CD4-positive, alpha-beta T cell treated with Interleukin-2 at 100 ng/mL for 4 hours (primary cell): Measurements from ENCODE around the gene TCF7L1.
"Not testable (repeated sequence)": the region's sequence is repeated elsewhere in the genome, so short reads cannot be mapped to it uniquely, and the experiment has no call there.

ENCODE experiments used
- DNase-seq: peaks from one replicate; pipeline ENCODE4 v3.0.0-alpha.2; 2020; ENCODE audit warnings: low spot score

The TCF7L1 gene

DNA sequence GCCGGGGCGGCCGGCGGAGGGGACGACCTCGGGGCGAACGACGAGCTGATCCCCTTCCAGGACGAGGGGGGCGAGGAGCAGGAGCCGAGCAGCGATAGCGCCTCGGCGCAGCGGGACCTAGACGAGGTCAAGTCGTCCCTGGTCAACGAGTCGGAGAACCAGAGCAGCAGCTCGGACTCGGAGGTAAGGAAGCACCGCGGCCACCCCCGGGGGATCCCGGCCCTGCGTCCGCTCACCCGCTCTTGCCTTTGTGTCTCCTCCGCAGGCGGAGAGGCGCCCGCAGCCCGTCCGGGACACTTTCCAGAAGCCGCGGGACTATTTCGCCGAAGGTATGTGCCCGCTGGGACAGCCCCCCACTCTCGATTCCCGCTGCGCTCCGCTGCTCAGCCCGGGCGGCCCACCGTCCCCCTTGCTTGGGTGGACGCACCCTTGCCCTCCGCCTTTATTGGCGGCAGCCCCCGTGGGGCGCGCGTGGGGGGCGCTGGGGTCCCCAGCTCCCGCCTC lies 611 bp downstream of the TCF7L1 start:
- no peak for DNase-seq

DNA sequence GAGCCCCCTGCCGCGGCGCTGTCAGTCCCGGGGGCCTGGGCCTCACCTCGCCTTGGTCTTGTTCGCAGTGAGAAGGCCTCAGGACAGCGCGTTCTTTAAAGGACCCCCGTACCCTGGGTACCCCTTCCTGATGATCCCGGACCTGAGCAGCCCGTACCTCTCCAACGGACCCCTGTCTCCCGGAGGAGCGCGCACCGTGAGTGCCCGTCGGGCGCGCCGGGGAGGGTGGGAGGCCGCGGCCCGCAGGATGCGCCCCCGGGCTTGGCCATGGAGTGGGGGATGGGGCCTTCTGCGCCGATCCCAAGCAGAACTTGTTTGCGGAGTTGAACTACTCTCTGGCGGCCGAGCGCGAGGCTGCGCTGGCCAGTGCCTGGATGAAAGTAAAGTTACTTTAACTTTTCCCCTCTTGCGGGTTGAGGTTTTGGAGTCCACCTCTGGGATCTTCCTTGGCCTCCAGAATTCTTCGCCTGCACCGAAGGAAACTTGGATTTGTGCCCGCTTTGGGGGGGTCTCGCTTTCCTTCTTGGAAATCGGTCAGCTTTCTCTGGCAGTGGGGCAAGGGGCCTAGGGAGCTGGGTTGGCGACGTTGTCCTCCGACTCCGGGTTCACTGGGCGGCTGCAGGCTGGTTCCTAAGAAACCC lies 1.2 kb downstream of the TCF7L1 start:
- no peak for DNase-seq

DNA sequence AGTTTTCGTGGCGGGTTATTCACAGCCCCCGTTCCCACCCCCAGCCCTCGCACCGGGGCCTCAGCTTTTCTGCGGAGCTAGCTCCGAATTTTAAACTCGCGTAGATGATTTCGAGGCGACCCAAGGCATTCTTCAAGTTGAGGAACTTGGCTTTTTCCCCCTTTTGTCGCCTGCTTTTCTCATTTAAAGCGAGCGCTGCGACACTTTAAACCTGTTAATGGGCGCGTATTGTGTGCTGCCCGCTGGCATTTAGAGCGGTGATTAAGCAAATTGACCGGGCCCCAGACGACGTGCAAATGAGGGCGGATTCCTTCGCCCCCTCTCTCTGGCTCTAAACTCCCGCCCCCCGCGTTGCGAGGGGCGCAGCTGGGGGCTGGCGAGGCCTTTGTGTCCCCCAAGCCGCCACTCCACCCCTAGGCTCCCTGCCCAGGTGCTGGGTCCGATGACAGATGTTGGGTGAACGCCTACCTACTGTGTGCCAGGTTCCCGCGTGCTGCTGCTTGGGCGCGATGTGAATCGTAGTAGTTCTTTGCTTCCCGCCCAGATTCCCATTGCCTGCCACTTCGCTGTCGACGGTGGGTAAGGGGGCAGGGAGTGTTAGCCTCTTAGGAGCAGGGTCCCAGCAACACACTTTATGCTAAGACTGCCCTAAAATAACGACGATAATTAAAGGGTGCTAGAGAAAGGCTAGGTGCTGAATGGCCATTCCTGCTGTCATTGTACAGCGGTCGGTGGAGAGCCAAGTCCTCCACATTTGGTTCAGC lies 1.9 kb downstream of the TCF7L1 start:
- no peak for DNase-seq

DNA sequence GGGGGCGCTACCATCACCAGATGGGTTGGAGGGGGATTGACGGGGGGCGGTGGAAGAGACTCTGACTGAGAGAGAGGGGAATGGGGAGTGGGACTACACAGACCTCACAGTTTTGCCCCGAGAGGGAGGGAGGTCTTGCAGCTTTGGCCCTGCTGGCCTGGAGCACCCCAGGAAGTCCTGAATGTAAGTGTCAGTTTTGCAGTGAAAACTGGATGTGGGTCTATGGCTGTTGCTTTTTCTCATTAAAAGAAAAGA lies 2.4 kb downstream of the TCF7L1 start:
- DNase-seq = no peak

GRCh38 chr2:85137156-85137555 lies 4.0 kb downstream of the TCF7L1 start:
- no peak for DNase-seq

GRCh38 chr2:85143463-85144082 lies 10.4 kb downstream of the TCF7L1 start:
- no peak for DNase-seq

- no peak for DNase-seq
These were observed 12.1 kb downstream of the TCF7L1 start for GRCh38 chr2:85145116-85145820.

DNA sequence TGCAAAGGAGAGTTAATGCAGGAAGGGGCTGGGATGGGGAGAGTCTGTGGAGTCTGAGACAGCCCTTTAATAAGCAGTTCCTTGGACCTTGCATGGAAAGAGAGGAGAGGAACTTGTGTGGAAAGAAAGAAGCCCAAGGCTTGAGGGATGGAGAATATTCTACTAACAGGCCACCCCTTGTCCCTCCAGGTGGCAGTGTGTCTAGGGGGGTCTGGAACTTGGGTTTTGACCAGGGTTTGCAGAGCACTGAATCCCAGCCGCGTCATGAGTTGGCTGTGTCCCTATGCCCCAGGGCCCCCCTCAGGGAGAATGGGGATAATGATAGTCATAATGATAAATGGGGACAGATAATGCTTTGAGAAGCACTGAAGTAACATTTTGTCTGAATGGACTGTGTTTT lies 15.0 kb downstream of the TCF7L1 start:
- no peak for DNase-seq

- DNase-seq = no peak
These were observed 17.8 kb downstream of the TCF7L1 start for GRCh38 chr2:85151026-85151425.

DNA sequence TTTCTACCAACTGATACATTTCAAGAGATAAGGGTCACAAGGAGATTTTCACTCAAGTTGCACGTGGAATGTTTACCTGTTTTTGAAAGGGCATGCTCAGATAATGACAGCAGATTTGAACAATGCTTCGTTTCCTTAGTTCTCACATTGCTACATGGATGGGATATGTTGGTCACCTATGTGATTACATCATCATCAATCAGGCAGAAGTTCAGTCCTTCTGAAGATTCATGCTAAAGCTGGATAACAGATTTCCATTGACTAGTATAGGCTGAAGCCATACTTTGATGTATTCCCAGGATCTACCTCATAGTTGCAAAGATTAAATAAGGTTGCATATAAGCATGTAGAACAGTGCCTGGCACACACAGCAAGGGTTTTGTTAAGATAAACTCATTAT lies 19.7 kb downstream of the TCF7L1 start:
- no peak for DNase-seq

- DNase-seq = no peak
These were observed 21.0 kb downstream of the TCF7L1 start for GRCh38 chr2:85154048-85154753.

- not testable (repeated sequence) for DNase-seq
These were observed 21.9 kb downstream of the TCF7L1 start for GRCh38 chr2:85155082-85155481.

GRCh38 chr2:85156153-85156552 lies 23.0 kb downstream of the TCF7L1 start:
- no peak for DNase-seq

- no peak for DNase-seq
These were observed 23.4 kb downstream of the TCF7L1 start for GRCh38 chr2:85156619-85157018.

DNA sequence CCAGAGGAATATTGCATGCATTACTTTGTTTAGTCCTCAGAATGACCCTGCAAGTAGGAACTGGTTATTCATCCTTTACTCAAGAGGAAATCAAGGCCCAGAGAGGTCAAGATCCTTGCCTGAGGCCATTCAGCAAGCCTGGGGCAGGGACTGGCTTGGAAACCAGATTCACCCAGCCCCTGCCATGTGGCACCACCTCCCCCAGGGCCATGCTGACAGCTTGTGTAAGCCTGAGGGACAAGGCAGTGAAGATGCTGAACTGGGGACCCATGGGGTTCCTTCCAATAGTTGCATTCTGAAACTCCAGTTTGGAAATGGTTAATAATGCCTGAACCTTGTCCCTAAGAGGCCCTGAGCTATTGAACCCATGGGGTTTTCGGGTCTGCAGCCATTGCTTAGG lies 24.2 kb downstream of the TCF7L1 start:
- no peak for DNase-seq

DNA sequence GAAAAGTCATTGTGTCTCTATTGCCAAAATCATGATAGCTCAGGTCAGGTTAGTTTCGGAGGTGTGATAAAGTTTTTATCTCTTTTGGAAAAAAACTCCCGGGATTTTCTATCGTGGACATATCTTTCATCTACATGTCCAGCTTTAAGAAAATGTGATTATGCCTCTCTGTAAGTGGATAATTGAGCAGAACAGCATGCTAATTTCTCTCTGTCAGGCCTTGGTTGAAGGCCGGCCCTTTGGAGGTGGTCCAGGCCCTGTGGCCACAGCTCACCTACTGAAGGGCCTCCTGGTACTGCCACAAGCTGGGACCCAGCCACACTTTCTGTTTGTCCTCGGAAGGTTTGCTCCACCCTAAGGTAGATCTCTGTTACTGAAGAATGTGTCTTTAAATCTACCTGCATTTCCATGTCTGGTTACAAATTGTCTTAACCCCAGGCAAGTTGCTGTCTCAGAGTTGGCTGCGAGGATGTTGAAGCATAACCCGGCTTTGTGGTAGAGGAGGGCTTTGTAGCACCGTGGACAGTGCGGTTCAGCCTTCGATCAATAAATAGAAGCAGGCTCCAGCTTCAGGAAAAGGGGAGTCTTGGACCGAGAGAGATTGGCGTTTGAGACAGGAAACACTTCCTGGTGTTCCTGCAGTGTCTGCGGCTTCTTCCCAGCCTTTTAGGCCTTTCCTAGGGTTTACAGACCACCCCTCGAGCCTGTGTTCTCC lies 25.5 kb downstream of the TCF7L1 start:
- DNase-seq = no peak

DNA sequence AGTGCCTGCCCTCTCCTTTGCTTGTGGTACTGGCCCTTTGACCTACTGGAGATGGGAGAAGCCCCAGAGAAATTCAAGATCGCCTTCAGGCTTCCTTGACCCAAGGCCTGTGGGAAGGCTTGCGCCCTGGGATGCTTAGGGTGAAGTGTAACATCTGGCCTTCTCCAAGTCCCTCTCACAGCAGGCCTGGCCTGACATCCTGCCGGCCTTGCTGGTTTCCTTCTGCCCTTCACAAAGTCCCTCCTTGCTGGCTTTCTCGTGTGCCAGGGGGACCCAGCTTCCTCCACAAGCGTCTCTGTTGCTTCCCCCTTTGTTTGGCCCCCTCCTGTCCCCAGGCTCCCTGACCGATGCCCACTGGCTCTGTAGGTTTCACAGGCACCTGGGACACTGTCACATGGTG lies 26.4 kb downstream of the TCF7L1 start:
- no peak for DNase-seq

GRCh38 chr2:85160966-85161960 lies 28.1 kb downstream of the TCF7L1 start:
- no peak for DNase-seq

- no peak for DNase-seq
These were observed 29.6 kb downstream of the TCF7L1 start for GRCh38 chr2:85162746-85163301.

DNA sequence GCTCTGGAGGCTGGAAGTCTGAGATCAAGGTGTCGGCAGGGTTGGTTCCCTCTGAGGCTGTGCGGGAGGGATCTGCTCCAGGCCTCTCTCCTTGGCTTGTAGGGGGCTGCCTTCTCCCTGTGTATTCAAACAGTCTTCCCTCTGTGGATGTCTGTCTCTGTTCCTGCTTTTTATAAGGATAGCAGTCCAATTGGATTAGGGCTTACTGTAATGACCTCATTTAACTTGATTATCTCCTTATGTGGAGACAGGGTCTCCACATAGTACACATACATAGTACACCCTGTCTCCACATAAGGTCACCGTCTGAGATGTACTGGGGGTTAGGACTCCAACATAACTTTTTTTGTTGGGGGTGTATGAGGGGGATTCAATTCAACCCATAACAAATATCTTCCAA lies 30.5 kb downstream of the TCF7L1 start:
- no peak for DNase-seq
